Colonic mucosa (tissue), 4 donors: Measurements from ENCODE around the gene NTRK3. TPM values are rescaled to one million over a fixed set of nuclear protein-coding genes. Genes with fewer than 3 reads are reported as not detected.

ENCODE experiments used
- DNase-seq: peaks from one replicate; pipeline ENCODE4 v3.0.0-alpha.2; 2020
- H3K27ac ChIP-seq: fragments of 200-600 bp; one replicate; pipeline ENCODE4 v1.8.0; 2021
- H3K27me3 ChIP-seq: fragments of 200-600 bp; one replicate; pipeline ENCODE4 v1.8.0; 2021
- H3K36me3 ChIP-seq: fragments of 200-600 bp; one replicate; pipeline ENCODE4 v1.8.0; 2021
- H3K4me1 ChIP-seq: fragments of 200-600 bp; one replicate; pipeline ENCODE4 v1.8.0; 2021; ENCODE audit warnings: mild to moderate bottlenecking
- H3K4me3 ChIP-seq: fragments of 200-600 bp; one replicate; pipeline ENCODE4 v1.8.0; 2021
- H3K9ac ChIP-seq, 2 donors: one replicate each; pipeline ENCODE4 v1.7.0; 2013; ENCODE audit warnings: control low read depth in 2 of 2, low read depth in 2 of 2, low read length in 2 of 2
- H3K9me3 ChIP-seq: fragments of 200-600 bp; one replicate; pipeline ENCODE4 v1.8.0; 2021
- CTCF ChIP-seq: fragments of 200-600 bp; IDR thresholded peaks from one replicate; pipeline ENCODE4 v1.8.0; 2022; ENCODE audit warnings: antibody characterized with exemption, mild to moderate bottlenecking
- intact Hi-C: fragments of 100-400 bp; cut with DNase I; formaldehyde crosslinking; loops from one replicate; pipeline ENCODE4 v1.14.1; 2022
- total RNA-seq, 2 donors: library from RNA; stranded (reverse); fragmentation: NEBNext Ultra II Directional in 1 of 2; extraction: Animal tissue kit (Norgen Biotek cat#: 25700) in 1 of 2; gene quantifications; one replicate each; pipeline ENCODE4 v1.2.1, GENCODE V29; 2021
- donor health status: healthy.
- donor health status: DM: no; HTN: no; CAD: no.
- donor health status: DM: no; HTN: no; CAD: no.

The NTRK3 gene
- total RNA-seq, 2 donors from 2014 or later, result 1.2 to 1.5 TPM

- no peak overlapping the region for H3K4me3 ChIP-seq
- H3K9ac ChIP-seq, result no peak overlapping the region
- no peaks in the 10 kb centered on the region for H3K4me1 ChIP-seq
- intact Hi-C loops, result no loop called here
- no peak for DNase-seq
- no peak overlapping the region for H3K27ac ChIP-seq
- H3K36me3 ChIP-seq, result no peaks in the 10 kb centered on the region
- no peak for TF ChIP-seq CTCF
- H3K27me3 ChIP-seq, result peaks cover 24% of the 10 kb centered on the region
- H3K9me3 ChIP-seq, result no peaks in the 10 kb centered on the region
These were observed 5.7 kb downstream of the NTRK3 start for GRCh38 chr15:88250826-88251225.

- no peak overlapping the region for H3K9ac ChIP-seq
- no peak for DNase-seq
- no peak for TF ChIP-seq CTCF
- H3K36me3 ChIP-seq, result no peaks in the 10 kb centered on the region
- no peaks in the 10 kb centered on the region for H3K4me1 ChIP-seq
- intact Hi-C loops, result loop anchor here (5.0 to 10.0 kb wide), 2 partner anchors 1332 to 1624 kb away; no protein-coding TSS in a partner anchor
- H3K9me3 ChIP-seq, result no peaks in the 10 kb centered on the region
- no peak overlapping the region for H3K27ac ChIP-seq
- no peak overlapping the region for H3K4me3 ChIP-seq
- H3K27me3 ChIP-seq, result peaks cover 9% of the 10 kb centered on the region
These were observed 7.3 kb downstream of the NTRK3 start for GRCh38 chr15:88249220-88249619.

GRCh38 chr15:88247914-88248313 is 8.6 kb downstream of the NTRK3 start:
- intact Hi-C loops, result loop anchor here (5.0 to 10.0 kb wide), 2 partner anchors 1331 to 1623 kb away; no protein-coding TSS in a partner anchor

GRCh38 chr15:88246666-88247446 is 9.7 kb downstream of the NTRK3 start:
- H3K9ac ChIP-seq, result no peak overlapping the region
- H3K4me3 ChIP-seq, result no peak overlapping the region
- no peaks in the 10 kb centered on the region for H3K36me3 ChIP-seq
- intact Hi-C loops, result loop anchor here (5.0 to 10.0 kb wide), 2 partner anchors 1330 to 1622 kb away; no protein-coding TSS in a partner anchor
- H3K9me3 ChIP-seq, result no peaks in the 10 kb centered on the region
- no peak overlapping the region for H3K27ac ChIP-seq
- DNase-seq, result peak; percentile 63
- H3K4me1 ChIP-seq, result no peaks in the 10 kb centered on the region
- peak; percentile 95 for TF ChIP-seq CTCF
- H3K27me3 ChIP-seq, result no peaks in the 10 kb centered on the region

More at GRCh38 chr15:88247914-88248313, 8.6 kb downstream of the NTRK3 start:
- Histone ChIP-seq H3K4me1 (no peaks in the 10 kb centered on the region), H3K4me3 (no peak overlapping the region), H3K27me3 (no peaks in the 10 kb centered on the region), H3K27ac (no peak overlapping the region), H3K36me3 (no peaks in the 10 kb centered on the region), H3K9ac (no peak overlapping the region), H3K9me3 (no peaks in the 10 kb centered on the region)
- TF ChIP-seq CTCF, result no peak
- no peak for DNase-seq

- Histone ChIP-seq H3K9ac (no peak overlapping the region), H3K27me3 (no peaks in the 10 kb centered on the region), H3K4me3 (no peak overlapping the region), H3K9me3 (no peaks in the 10 kb centered on the region), H3K27ac (no peak overlapping the region), H3K4me1 (no peaks in the 10 kb centered on the region), H3K36me3 (no peaks in the 10 kb centered on the region)
- intact Hi-C loops, result loop anchor here (5.0 to 10.0 kb wide), 2 partner anchors 1329 to 1621 kb away; no protein-coding TSS in a partner anchor
- no peak for TF ChIP-seq CTCF
- no peak for DNase-seq
These were observed 10.5 kb downstream of the NTRK3 start for GRCh38 chr15:88246081-88246480.
